Measurements from ENCODE around the gene MIPEP.

DNA sequence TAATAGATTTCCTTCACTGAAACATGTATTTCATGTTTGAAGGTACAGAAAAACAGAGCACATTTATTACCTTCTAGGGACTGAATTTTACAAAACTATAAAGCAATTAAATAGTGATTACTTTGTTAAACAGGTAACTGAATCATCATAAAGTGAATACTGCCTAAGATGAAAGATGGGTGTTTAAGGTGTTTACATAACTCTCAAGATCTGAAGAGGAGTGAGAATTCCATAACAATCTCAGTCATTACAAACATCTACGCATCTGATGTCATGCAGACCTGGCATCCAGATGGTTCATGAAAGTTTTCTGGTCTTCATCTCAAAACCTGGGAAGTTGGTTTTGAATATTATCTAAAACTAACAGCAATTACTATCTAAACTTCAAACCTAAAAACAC lies 80.4 kb downstream of the MIPEP start:
- TF ChIP-seq, protein P1, sequence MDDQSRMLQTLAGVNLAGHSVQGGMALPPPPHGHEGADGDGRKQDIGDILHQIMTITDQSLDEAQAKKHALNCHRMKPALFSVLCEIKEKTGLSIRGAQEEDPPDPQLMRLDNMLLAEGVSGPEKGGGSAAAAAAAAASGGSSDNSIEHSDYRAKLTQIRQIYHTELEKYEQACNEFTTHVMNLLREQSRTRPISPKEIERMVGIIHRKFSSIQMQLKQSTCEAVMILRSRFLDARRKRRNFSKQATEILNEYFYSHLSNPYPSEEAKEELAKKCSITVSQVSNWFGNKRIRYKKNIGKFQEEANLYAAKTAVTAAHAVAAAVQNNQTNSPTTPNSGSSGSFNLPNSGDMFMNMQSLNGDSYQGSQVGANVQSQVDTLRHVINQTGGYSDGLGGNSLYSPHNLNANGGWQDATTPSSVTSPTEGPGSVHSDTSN (CRISPR knock-in tag; IDR thresholded peaks at IDR 0.05) = no peak
- TF ChIP-seq ZNF324 (tag by site-specific recombination; IDR thresholded peaks at IDR 0.05) (no peak), ZNF747 (tag by site-specific recombination; IDR thresholded peaks at IDR 0.05) (no peak)

Data from HEK293 (cell line).